Neural progenitor cell (in vitro differentiated cells): ENCODE measurements around the gene APLF. TPM values are rescaled to one million over a fixed set of nuclear protein-coding genes. Genes with fewer than 3 reads are reported as not detected.

Source experiments
- DNase-seq: peaks from one replicate; pipeline ENCODE4 v3.0.0-alpha.2; 2016; ENCODE audit warnings: low spot score
- H2AFZ ChIP-seq: fragments of 200-600 bp; sonication (generic); replicated peaks from 2 replicates; pipeline ENCODE4 v1.6.1; 2016; ENCODE audit warnings: antibody characterized with exemption
- H3F3A ChIP-seq: fragments of 200-600 bp; sonication (generic); 2 replicates; pipeline ENCODE4 v1.6.1; 2016; ENCODE audit warnings: antibody characterized with exemption, low read depth
- H3K27ac ChIP-seq: fragments of 200-600 bp; sonication (generic); 2 replicates; pipeline ENCODE4 v1.5.1; 2016; ENCODE audit warnings: mild to moderate bottlenecking
- H3K27me3 ChIP-seq: fragments of 200-600 bp; sonication (generic); 2 replicates; pipeline ENCODE4 v1.6.1; 2016; ENCODE audit warnings: mild to moderate bottlenecking, moderate library complexity
- H3K36me3 ChIP-seq: fragments of 200-600 bp; sonication (generic); 2 replicates; pipeline ENCODE4 v1.5.1; 2016
- H3K4me1 ChIP-seq: fragments of 200-600 bp; sonication (generic); 2 replicates; pipeline ENCODE4 v1.6.1; 2016; ENCODE audit warnings: mixed run types
- H3K4me2 ChIP-seq: fragments of 200-600 bp; sonication (generic); 2 replicates; pipeline ENCODE4 v1.6.1; 2016
- H3K4me3 ChIP-seq: fragments of 200-600 bp; sonication (generic); 2 replicates; pipeline ENCODE4 v1.5.1; 2016
- H3K79me2 ChIP-seq: fragments of 200-600 bp; sonication (generic); 2 replicates; pipeline ENCODE4 v1.6.1; 2016; ENCODE audit warnings: low read depth
- H3K9ac ChIP-seq: fragments of 200-600 bp; sonication (generic); 2 replicates; pipeline ENCODE4 v1.6.1; 2016
- H3K9me3 ChIP-seq: fragments of 200-600 bp; sonication (generic); 2 replicates; pipeline ENCODE4 v1.5.1; 2016; ENCODE audit warnings: low read depth
- H4K20me1 ChIP-seq: fragments of 200-600 bp; sonication (generic); 2 replicates; pipeline ENCODE4 v1.6.1; 2016; ENCODE audit warnings: low read depth
- H3K27ac Mint-ChIP-seq: 3 replicates; pipeline ENCODE4 v1.8.0; 2021; ENCODE audit warnings: mixed read lengths
- H3K27me3 Mint-ChIP-seq: 2 replicates; pipeline ENCODE4 v1.8.0; 2022; ENCODE audit warnings: low read depth, mild to moderate bottlenecking, inconsistent platforms, moderate library complexity, mixed read lengths; ENCODE audit not compliant: insufficient read depth
- H3K36me3 Mint-ChIP-seq: 3 replicates; pipeline ENCODE4 v1.8.0; 2021; ENCODE audit warnings: mixed read lengths
- H3K4me1 Mint-ChIP-seq: 3 replicates; pipeline ENCODE4 v1.8.0; 2021; ENCODE audit warnings: mixed read lengths
- H3K4me3 Mint-ChIP-seq: 3 replicates; pipeline ENCODE4 v1.8.0; 2021; ENCODE audit warnings: mild to moderate bottlenecking, moderate library complexity, mixed read lengths
- H3K9me3 Mint-ChIP-seq: 3 replicates; pipeline ENCODE4 v1.8.0; 2020; ENCODE audit warnings: mixed read lengths
- CTCF ChIP-seq: fragments of 200-600 bp; sonication (generic); IDR thresholded peaks from 2 replicates; pipeline ENCODE4 v1.5.1; 2017; ENCODE audit warnings: antibody characterized with exemption, mild to moderate bottlenecking
- EZH2 ChIP-seq: fragments of 200-600 bp; sonication (generic); IDR thresholded peaks from 2 replicates; pipeline ENCODE4 v1.6.1; 2017; ENCODE audit warnings: antibody characterized with exemption, mild to moderate bottlenecking, moderate library complexity
- EZH2phosphoT487 ChIP-seq: fragments of 200-600 bp; sonication (generic); IDR thresholded peaks from 2 replicates; pipeline ENCODE4 v1.6.1; 2017; ENCODE audit warnings: antibody characterized with exemption
- total RNA-seq: library from RNA; depleted of rRNA; stranded (reverse); fragments of >200 nt; gene quantifications from 2 replicates; pipeline ENCODE4 v1.2.3, GENCODE V29; 2015; ENCODE audit warnings: low replicate concordance

APLF gene
- total RNA-seq = 9.8 and 16.9 TPM in 2 replicates

- peak within 1 kb of the TSS; percentile 96 for H2AFZ ChIP-seq
- DNase-seq = peak; percentile 99
- H3K4me1 Mint-ChIP-seq = peaks cover 15% of the 10 kb centered on the region
- H3K36me3 ChIP-seq = no peaks in the 10 kb centered on the region
- no peaks in the 10 kb centered on the region for H4K20me1 ChIP-seq
- no peak for TF ChIP-seq EZH2
- no peak for TF ChIP-seq EZH2phosphoT487
- no peak for TF ChIP-seq CTCF
- peaks cover 40% of the 10 kb centered on the region for H3K79me2 ChIP-seq
- no peaks in the 10 kb centered on the region for H3K9me3 ChIP-seq
- H3K9ac ChIP-seq = peak within 1 kb of the TSS; percentile 75
- H3K4me2 ChIP-seq = peak within 1 kb of the TSS; percentile 93
- no peaks in the 10 kb centered on the region for H3K9me3 Mint-ChIP-seq
- no peak within 1 kb of the TSS for H3K27ac ChIP-seq
- peak within 1 kb of the TSS; percentile 89 for H3K27ac Mint-ChIP-seq
- peaks cover 9% of the 10 kb centered on the region for H3F3A ChIP-seq
- H3K4me3 ChIP-seq = peak within 1 kb of the TSS; percentile 82
- peaks cover 2% of the 10 kb centered on the region for H3K27me3 Mint-ChIP-seq
- no peaks in the 10 kb centered on the region for H3K27me3 ChIP-seq
- peak within 1 kb of the TSS; percentile 97 for H3K4me3 Mint-ChIP-seq
- H3K36me3 Mint-ChIP-seq = no peaks in the 10 kb centered on the region
- peaks cover 14% of the 10 kb centered on the region for H3K4me1 ChIP-seq
Measured at GRCh38 chr2:68467077-68467960, at the start of gene APLF, which contains the start of gene FBXO48. APLF (plus strand) TSS chr2:68467585; CDS start chr2:68467732, 147 bp downstream. FBXO48 (minus strand) TSS chr2:68467294; CDS start chr2:68465145, 2,149 bp downstream.

- Mint-ChIP-seq H3K36me3 (no peaks in the 10 kb centered on the region), H3K27ac (no peak overlapping the region), H3K27me3 (peaks cover 2% of the 10 kb centered on the region), H3K4me3 (no peak overlapping the region), H3K4me1 (peaks cover 16% of the 10 kb centered on the region), H3K9me3 (no peaks in the 10 kb centered on the region)
- no peaks in the 10 kb centered on the region for H3K27me3 ChIP-seq
- no peak overlapping the region for H2AFZ ChIP-seq
- TF ChIP-seq CTCF (no peak), EZH2phosphoT487 (no peak), EZH2 (no peak)
- H3K27ac ChIP-seq = no peak overlapping the region
- H3K36me3 ChIP-seq = no peaks in the 10 kb centered on the region
- peaks cover 12% of the 10 kb centered on the region for H3K4me1 ChIP-seq
- no peaks in the 10 kb centered on the region for H3K79me2 ChIP-seq
- DNase-seq = no peak
- H3K9ac ChIP-seq = no peak overlapping the region
- H3F3A ChIP-seq = no peaks in the 10 kb centered on the region
- no peaks in the 10 kb centered on the region for H4K20me1 ChIP-seq
- no peaks in the 10 kb centered on the region for H3K9me3 ChIP-seq
- no peak overlapping the region for H3K4me2 ChIP-seq
- H3K4me3 ChIP-seq = no peak overlapping the region
Measured at GRCh38 chr2:68417926-68418325, 49.5 kb upstream of the APLF start.

- Histone ChIP-seq H3K27ac (no peak overlapping the region), H3F3A (no peaks in the 10 kb centered on the region), H3K4me1 (peaks cover 12% of the 10 kb centered on the region), H4K20me1 (no peaks in the 10 kb centered on the region), H2AFZ (no peak overlapping the region), H3K36me3 (no peaks in the 10 kb centered on the region), H3K4me3 (no peak overlapping the region), H3K9me3 (no peaks in the 10 kb centered on the region), H3K9ac (no peak overlapping the region), H3K27me3 (no peaks in the 10 kb centered on the region), H3K79me2 (no peaks in the 10 kb centered on the region), H3K4me2 (peak overlapping the region; percentile 35)
- no peak overlapping the region for H3K27ac Mint-ChIP-seq
- no peak overlapping the region for H3K4me3 Mint-ChIP-seq
- H3K27me3 Mint-ChIP-seq = peaks cover 2% of the 10 kb centered on the region
- no peak for DNase-seq
- H3K9me3 Mint-ChIP-seq = no peaks in the 10 kb centered on the region
- TF ChIP-seq CTCF (no peak), EZH2 (no peak), EZH2phosphoT487 (no peak)
- H3K4me1 Mint-ChIP-seq = peaks cover 16% of the 10 kb centered on the region
- no peaks in the 10 kb centered on the region for H3K36me3 Mint-ChIP-seq
Measured at GRCh38 chr2:68418419-68418818, 49.0 kb upstream of the APLF start.
